CD4-positive, alpha-beta T cell treated with Interleukin-21 for 1 hour (primary cell): ENCODE data around the gene RBMS3.

Experiments
- DNase-seq: peaks from one replicate; pipeline ENCODE4 v3.0.0-alpha.2; 2020

Gene RBMS3

DNA sequence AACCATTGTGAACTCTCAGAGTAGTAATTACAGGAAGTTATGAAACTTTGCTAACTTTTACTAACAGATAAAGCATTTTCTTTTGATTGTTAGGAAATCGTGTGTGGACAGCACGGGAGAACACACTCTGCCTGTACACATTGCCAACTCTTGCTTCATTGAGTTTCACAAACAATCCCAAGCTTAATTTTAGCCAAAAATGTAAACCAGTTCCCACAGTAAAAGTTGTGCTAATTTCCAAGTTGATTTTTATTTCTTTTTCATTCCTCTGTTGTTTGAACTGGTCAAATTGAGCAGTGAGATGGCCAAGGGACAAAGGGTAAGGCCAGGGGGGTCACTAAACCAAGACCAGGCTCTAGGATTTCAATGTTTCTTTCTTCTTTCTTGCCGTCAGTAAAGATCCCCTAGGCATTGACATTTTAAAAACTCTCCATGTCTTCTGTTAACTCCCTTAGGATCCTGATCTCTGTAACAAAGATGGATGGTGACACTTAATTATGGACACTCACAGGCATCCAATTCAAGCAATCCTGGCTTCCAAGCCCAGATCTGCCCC, 414.9 kb downstream of the RBMS3 start:
- no peak for DNase-seq

DNA sequence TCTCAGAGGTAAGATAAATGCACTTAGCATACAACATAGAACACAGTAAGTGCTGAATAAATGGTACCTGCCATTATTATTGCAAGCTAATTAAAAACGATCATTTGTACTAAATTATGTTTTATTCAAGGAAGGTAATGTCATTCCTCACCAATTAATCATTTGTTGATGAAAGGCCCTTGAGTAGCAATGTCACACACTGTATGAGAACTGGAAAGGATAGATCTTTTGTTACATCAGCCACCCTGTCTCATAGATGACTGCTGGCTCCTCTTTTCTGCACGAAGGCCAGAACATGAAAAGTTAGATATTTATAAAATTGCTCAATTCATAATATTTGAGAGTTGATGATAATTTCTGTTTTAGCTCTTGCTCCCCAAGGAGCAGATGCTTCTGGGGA, 415.4 kb downstream of the RBMS3 start:
- no peak for DNase-seq

DNA sequence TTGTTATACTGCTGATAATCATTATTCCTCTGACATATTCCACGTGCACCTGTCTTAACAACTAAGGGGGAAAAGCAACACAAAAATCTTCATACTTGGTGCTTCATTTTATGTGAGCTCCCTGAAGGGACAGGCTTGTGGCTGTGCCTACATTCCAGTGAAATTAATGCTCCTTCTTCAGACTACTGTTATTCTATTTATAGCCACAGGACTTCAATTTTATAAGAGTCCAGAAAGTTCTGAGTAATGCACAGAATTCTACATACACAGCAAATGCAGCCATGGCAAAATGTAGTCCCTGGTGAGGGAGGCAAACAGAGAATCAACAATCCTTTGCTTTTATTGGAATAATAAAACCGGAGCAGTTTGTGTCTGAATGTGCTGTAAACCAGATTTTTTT, 417.1 kb downstream of the RBMS3 start:
- DNase-seq = no peak

DNA sequence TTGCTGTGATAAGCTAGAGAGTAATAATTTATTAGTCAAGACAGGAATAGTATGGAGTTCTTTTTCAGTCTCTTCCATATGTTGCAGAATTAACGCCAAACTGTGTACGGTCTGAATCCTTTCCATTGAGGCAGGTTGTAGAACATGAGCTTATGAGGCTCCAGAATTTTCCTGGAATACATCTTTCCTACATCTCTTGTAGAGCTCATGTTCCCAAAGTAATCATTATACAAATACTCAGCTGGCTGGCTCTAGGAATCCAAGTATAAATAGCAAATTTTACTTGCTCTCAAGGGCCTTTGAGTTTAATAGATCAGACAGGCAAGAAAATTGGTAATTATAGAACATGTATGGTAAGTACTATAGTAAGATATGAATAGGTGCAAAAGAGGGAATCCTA, 419.4 kb downstream of the RBMS3 start:
- no peak for DNase-seq

DNA sequence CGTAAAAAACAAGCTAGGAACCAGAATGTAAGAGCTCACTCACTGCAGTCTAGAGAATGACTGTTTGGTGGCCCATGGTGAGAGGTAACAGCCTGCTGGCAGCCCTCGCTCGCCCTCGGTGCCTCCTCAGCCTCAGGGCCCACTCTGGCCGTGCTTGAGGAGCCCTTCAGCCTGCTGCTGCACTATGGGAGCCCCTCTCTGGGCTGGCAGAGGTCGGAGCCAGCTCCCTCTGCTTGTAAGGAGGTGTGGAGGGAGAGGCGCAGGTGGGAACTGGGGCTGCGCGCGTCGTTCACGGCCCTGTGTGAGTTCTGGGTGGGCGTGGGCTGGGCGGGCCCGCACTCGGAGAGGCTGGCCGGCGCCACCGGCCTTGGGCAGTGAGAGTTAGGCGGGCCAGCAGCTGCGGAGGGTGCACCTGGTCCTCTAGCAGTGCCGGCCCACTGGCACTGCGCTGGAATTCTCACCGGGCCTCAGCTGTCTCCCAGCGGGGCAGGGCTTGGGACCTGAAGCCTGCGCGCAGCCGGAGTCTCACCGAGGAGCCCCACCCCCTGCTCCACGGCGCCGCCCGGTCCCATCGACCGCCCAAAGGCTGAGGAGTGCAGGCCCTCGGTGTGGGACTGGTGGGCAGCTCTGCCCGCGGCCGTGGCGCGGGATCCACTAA, 420.6 kb downstream of the RBMS3 start:
- DNase-seq = no peak

DNA sequence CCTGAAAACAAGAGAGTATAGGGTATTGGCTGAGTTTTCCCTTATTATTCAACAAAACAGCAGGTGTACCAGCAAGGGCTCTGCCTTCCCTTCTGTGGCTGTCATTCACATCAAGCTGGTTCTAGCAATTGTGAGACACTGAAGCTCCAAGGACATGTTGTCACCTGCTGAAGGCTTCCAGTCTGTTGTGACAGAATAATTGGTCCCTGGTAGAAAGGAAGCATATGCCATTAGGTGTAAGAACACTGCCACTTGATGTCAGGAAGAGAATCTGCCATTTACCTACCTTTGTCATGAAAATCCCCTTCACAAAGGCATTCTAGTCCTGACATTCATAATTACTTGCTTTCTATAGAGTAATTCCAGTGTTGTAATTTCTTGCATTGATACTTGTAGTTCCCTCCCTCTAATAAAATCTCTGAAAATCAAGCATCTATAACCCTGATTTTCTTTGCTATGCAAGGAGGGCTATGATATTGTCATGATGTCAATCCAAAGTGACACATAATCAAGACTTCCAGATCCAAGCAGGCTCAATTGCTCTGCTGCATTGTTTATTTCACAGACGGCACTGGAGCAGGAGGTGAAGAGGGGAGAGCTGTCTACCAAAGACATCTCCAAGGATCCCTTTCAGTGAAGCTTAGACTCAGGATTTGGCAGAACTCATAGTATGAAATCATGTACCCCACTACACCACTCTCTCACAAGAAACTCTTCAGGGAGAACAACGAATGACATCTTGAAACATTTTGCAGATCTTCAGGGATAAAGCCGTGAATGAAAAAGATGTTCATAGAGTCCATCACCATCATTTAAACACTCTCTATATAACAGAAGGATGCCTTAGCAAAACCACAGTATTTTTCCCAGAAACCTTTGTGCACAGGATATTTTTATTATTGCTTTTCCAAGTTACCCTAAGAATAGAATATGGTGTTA, 425.3 kb downstream of the RBMS3 start:
- no peak for DNase-seq

DNA sequence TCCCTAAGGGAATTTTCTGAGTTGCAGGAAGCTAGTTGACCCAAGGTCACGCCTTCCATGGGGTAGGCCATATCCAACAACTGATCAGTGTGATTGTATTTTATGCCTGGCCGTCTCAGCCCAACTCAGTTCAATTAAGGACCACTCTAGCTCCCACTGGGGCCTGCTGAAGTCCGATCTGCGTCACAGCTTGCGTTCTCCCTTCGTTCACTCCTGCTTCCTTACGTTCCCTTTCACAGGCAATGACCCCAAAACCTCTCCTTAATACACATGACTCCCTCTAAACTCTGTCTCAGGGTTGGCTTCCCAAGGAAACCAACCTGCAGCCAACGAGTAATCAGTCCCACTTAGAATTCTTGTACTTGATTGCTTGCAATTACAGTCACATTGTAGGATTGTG, 428.0 kb downstream of the RBMS3 start:
- no peak for DNase-seq

DNA sequence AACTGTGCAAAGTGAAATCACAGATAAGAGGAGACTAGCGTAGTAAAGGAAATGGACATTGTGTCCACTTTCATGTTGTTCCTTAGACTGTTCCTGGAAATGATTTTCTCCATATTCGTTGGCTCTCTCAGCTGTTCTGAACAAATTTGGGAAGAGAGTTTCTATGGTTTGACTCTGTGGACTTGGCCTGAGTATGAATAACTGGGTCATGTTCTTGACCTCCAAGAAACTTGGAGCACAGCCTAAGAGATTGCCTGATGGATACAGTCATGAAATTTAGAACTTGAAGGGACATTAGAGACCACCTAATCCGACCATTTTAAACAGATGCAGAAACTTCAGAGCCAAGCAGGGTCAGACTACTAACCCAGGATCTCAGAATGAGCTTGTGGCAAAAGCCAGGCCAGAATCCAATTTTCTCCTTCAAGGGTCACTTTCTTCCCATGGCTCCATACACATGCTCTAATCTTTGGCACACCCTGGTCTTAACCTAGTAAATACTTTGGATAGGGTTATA, 430.4 kb downstream of the RBMS3 start:
- no peak for DNase-seq

DNA sequence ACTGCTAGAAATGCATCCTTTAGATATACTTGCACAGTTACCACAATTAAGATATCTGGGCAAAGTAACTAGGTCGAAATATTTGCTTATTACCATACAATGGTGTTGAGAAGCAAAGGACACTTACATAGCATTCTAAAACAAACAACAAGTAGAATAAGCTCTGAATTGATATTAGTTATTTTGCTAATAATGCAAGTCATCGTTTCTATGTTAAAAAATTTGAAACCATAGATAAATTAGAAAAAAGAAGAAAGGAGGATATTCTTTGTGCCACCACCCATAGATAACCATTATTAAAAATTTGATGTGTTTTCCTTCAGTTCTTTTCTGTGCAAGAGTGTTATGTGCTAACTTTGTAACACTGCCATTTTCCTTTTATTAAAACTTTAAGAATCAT, 435.3 kb downstream of the RBMS3 start:
- DNase-seq = no peak

DNA sequence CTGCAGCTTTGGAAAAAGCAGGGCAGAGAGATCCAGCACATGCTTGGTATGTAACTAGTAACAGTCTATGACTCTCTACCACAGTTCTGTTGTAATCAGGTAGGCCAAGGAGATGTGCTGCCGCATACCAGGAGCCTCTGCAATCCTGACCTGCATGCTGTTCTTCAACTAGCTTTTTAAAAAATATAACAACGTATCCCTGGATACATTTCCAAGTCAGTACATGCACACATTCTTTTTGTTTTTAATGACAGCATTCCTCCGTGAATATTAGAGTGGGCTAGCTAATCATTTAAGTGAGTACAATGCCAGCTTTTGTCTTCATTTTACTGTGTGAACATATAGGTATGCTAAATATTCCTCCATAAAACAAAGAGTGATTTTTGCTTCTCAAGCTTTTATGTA, 437.8 kb downstream of the RBMS3 start:
- DNase-seq = no peak

DNA sequence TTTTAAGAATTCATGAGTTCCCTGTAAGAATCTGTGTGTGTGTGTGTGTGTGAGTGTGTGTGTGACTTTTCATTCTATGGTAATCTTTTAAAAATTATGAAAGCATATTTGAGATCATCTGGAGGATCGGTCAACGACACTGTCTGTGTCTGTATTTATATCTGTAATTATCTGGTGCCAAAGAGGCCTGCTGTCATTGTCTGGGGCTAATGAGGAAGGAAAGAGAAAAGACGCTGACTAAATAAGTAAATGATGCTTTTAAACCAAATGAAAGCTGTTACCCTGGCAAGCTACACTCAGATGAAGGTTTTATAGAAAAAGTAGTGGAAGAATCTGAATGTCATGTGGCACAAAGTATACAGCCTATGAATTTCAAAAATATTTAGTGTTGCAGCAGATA, 439.8 kb downstream of the RBMS3 start:
- DNase-seq = no peak

DNA sequence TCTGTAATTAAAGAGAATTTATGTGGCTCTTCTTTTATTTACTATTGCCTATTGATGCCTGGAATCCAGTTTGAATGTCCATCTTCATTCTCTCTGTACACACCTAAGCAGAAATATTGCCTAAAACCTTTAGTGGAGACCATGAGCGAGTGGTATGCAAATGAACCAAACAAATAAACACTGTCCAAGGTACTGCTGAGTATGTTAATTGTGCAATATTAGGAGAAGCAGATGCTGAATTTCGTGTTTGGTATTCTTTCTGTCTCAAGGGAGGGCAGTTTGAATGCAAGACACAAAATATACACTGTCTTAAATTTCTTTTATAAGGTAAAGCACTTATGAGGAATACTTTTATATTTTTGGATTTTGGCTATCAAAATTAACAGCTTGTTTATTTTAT, 440.9 kb downstream of the RBMS3 start:
- DNase-seq = no peak

DNA sequence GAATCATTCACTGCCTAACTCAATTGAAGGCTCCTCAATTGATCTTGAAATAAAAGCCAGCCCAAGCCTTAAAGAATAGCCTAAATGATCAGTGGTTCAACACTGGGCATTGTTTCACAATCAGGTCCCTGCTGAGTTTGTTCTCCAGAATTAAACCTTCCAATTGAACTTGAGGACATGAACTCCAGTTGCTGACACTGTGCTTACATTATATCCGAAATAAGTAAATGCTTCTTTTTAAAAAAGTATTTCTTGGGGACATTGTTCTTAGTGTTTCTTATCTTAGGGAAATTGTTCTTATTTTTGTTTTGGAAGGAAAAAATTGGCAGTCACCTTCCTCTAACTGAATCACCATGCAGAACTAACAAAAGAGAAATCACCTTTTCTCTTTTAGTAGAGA, 450.2 kb downstream of the RBMS3 start:
- no peak for DNase-seq

DNA sequence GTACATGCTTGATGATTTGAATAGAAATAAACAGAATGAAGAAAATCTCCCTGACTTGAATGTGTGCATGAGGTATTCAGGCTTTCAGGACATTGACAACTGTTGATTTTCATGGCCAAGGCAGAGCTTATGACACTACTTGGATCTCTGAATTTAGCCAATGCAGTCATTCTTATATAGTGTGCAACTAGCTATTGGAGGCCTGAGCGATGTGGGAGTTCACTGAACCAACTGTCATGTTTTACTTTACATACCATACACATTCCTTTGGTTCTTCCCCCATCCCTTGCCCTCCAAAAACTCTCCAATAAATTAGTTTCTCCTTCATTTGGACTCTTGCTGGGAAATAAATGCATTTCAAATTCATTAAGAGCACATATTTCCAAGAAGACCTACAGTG, 460.4 kb downstream of the RBMS3 start:
- DNase-seq = no peak

DNA sequence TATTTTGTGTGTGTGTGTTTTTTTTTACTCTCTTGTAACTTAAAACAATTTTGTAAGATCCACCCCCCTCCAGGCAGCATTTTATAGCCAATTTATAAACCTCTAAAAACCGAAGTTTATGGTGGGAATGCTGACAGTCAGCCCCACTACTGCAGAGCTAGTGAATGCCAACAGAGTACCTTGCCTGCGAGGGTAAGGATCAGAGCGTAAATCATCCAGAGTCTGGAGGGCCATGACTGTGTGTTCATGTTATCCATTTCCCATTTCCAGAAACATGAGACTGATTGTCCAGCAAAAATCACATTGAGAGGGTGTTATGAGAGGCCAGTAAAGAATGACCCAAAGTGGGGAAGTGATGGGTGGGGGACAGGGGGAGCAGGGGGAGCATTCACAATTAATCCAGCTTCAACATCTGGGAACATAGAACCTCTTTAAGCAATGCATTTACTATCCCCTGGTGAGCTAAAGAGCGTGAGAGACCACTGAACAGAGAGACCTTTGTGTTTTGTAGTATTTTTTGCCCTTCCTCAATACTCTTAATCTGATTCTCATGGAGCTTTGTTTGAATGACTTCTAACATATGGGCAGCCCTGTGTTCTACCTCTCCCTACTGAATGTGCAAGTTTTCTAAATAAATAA, 464.5 kb downstream of the RBMS3 start:
- no peak for DNase-seq

DNA sequence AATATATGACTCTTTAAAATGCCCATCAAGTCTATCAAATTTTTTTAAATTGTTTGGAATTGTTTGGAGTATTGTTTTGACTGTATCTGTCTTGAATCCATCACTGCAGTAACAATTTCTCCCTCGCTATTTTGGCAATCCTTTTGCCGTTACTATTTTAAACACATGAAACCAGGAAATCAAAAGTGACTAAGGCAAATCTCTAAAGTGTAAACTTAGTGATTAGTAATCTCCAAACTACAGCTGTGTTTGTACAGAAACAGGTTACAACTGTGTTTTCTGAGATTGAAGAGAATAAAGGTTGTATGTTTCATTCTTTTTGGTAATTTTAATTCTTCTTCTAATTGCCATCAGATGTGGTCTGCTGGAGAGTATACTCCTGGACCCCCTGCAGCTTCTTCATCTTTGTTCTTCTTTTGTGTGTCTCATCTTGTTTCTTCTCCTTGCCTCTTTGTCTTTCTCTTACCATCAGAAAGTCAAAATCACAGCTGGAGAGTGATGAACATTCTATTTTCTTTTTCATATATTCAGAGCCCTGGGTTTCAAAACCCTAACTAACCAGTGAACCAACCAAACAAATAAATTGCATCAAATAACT, 465.4 kb downstream of the RBMS3 start:
- no peak for DNase-seq

DNA sequence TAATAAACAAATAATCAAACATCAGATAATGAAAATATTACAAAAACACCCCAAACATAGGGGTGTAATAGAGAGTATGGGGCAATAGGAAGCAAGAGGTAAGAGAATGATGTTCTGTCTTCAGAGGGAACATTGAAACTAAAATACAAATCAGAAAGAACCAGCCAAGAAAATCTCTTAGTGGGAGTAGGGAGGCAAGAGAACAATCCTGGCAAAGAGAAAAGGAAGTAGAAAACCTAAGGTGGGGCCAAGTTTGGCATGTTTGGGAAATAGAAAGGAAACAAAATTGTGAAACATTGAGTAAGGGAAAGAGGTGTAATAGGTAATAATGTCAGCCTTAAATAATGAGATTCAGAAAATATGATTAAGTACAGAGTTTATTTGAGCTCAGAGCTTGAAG, 467.1 kb downstream of the RBMS3 start:
- no peak for DNase-seq

DNA sequence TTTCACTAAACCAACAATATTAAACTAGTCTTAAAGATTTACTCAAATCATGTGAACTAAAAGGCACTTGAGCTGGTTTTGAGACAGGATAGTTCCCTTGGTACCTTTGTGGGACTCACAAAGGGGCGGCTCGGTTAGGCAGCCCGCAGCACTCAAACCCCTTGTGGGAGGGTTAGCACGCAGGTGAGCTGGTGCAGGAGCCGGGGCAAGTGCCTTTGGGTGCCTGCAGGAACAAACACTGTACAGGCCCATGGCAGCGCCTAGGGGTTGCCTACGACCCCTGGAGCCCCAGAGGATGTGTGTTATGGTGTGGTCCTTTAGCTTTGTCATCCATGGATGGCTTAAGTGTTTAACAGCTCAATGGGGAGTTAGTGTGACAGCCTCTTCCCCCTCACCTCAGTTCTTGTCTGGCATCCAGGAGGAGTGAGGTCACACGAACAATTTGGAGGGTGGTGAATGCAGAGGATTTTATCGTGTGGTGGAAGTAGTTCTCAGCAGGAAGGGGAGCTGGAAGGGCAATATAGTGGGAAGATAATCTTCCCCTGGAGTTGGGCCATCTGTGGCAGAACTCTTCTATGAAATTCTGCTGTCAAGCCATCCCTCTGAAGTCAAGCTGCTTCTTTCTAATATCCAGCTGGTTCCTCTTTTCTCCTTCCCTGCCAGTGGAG, 470.9 kb downstream of the RBMS3 start:
- no peak for DNase-seq

DNA sequence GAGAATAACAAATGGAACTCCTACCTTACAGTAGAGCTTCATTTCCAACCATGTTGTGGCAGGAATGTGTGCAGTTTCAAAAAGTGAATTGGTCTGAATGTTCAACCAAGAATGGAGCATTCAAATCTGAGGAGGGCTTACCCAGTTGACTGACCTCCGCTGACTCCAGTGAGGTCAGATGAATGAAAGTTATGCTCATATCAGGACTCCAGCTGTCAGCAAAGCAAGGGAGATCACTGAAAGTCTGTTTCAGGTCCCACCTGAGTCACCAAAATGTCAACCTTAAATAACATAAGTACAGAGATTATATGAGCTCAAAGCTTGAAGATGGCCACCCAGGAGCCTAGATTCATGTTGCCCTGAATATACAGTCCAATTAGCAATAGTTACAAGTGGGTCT, 473.5 kb downstream of the RBMS3 start:
- DNase-seq = no peak

DNA sequence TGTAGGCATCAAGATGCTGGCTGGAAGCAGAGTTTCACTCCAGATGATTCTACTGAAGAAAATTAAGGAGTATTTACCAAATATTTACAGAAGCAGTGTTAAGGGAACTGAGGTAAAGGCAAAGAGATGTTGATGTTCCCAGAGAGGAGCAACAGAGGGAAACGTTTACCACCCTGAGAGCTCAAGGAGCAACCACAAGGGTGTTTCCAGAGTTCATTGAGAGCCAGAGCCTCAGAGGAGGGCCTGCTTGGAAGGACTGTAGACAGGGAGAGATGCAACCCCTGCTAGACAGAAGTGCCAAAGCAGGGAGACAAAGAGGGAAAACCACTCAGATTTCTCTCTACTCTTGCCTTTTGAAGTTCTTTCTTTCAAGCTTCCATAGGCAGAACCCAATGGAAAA, 474.5 kb downstream of the RBMS3 start:
- no peak for DNase-seq

DNA sequence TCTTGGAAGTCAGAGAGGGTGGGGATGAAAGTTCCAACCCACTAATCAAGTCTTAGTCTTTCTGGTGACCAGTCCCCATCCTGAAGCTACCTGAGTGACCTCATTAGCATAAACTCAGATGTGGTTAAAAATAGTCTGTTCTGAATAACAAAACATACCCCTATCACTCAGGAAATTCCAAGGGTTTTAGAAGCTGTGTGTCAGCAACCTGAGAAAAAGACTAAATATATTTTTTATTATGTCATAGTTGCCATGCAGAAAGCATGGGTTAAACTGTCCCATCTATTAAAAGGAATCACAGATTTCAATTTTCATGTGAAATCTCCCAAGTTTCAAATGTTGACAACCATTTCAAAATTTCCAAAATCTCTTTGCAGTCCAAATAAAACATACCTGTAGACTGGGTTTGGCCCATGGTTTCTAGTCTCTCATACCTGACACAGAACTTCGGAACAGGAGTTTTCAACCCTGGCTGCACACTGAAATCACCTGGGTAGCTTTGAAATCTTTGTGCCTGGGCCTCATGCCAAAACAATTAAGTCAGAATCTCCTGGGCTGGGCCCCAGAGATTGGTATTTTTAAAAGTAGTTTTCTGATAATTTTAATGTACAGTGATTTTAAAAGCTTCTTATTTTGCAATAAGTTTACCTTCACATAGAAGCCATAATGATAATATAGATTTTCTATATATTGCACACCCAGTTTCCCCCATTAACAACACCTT, 476.3 kb downstream of the RBMS3 start:
- no peak for DNase-seq

DNA sequence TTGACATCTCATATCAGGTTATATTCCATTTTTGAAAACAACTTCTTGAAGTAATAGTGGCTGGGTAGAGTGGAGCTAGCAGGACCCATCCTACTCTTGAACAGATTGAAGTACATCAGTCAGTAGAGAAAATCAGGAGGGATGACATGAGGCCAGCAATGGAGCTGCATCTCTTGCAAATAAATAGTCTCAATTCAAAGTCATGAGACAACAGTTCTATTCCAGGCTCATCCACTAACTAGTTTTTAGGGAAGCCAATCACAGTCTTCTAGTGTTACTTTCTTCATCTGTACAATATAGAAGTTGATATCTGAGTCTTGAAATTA, 477.2 kb downstream of the RBMS3 start:
- no peak for DNase-seq
